RWPE2 (cell line): ENCODE data around the gene EYA2.
"Not testable (repeated sequence)": the region's sequence is repeated elsewhere in the genome, so short reads cannot be mapped to it uniquely, and the experiment has no call there.

Source experiments
- ATAC-seq: fragments of 200-7000 bp; cut with Tn5 transposase; 3 replicates; pipeline ENCODE4 v1.9.1; 2021; ENCODE audit warnings: low read depth
- DNase-seq: peaks from one replicate; pipeline ENCODE4 v3.0.0-alpha.2; 2020; ENCODE audit warnings: low spot score
- H3K27ac ChIP-seq: fragments of 450-650 bp; 2 replicates; pipeline ENCODE4 v1.5.1; 2017; ENCODE audit warnings: mild to moderate bottlenecking; ENCODE audit not compliant: poor library complexity, severe bottlenecking
- H3K27me3 ChIP-seq: fragments of 250-450 bp; sonication (Bioruptor Pico); 2 replicates; pipeline ENCODE4 v1.5.1; 2021; ENCODE audit warnings: mild to moderate bottlenecking, moderate library complexity; ENCODE audit not compliant: insufficient read depth, poor library complexity, severe bottlenecking
- H3K36me3 ChIP-seq: fragments of 250-450 bp; sonication (Bioruptor Pico); 2 replicates; pipeline ENCODE4 v1.5.1; 2020; ENCODE audit warnings: low read depth, mild to moderate bottlenecking, moderate library complexity
- H3K4me1 ChIP-seq: fragments of 250-450 bp; sonication (Bioruptor Pico); 2 replicates; pipeline ENCODE4 v1.5.1; 2021; ENCODE audit warnings: mild to moderate bottlenecking, moderate library complexity; ENCODE audit not compliant: insufficient read depth, poor library complexity, severe bottlenecking
- H3K4me3 ChIP-seq: fragments of 250-450 bp; sonication (Bioruptor Pico); 2 replicates; pipeline ENCODE4 v1.5.1; 2021; ENCODE audit warnings: mild to moderate bottlenecking, moderate library complexity; ENCODE audit not compliant: severe bottlenecking
- H3K9me3 ChIP-seq: fragments of 250-450 bp; sonication (Bioruptor Pico); 2 replicates; pipeline ENCODE4 v1.5.1; 2021; ENCODE audit warnings: mild to moderate bottlenecking, moderate library complexity; ENCODE audit not compliant: severe bottlenecking
- CTCF ChIP-seq: fragments of 450-650 bp; IDR thresholded peaks from one replicate; pipeline ENCODE4 v1.5.1; 2017; ENCODE audit warnings: mild to moderate bottlenecking, moderate library complexity; ENCODE audit not compliant: poor library complexity, severe bottlenecking

The EYA2 gene

GRCh38 chr20:46865824-46866223 is 28.8 kb upstream of the EYA2 start:
- DNase-seq (no peak), ATAC-seq (no peak)
- H3K9me3 ChIP-seq: no peaks in the 10 kb centered on the region
- H3K36me3 ChIP-seq: no peaks in the 10 kb centered on the region
- no peak overlapping the region for H3K4me3 ChIP-seq
- no peak for TF ChIP-seq CTCF
- H3K27ac ChIP-seq: no peak overlapping the region
- H3K4me1 ChIP-seq: no peaks in the 10 kb centered on the region
- peaks cover 10% of the 10 kb centered on the region for H3K27me3 ChIP-seq

GRCh38 chr20:46870041-46870440 is 24.6 kb upstream of the EYA2 start:
- Histone ChIP-seq H3K27me3 (no peaks in the 10 kb centered on the region), H3K36me3 (no peaks in the 10 kb centered on the region), H3K27ac (no peak overlapping the region), H3K9me3 (no peaks in the 10 kb centered on the region), H3K4me1 (no peaks in the 10 kb centered on the region), H3K4me3 (no peak overlapping the region)
- DNase-seq: no peak
- no peak for TF ChIP-seq CTCF
- ATAC-seq: no peak

- no peak for DNase-seq
- TF ChIP-seq CTCF: no peak
- H3K36me3 ChIP-seq: no peaks in the 10 kb centered on the region
- no peaks in the 10 kb centered on the region for H3K4me1 ChIP-seq
- H3K27me3 ChIP-seq: no peaks in the 10 kb centered on the region
- ATAC-seq: peak; percentile 44
- H3K9me3 ChIP-seq: no peaks in the 10 kb centered on the region
- H3K4me3 ChIP-seq: no peak overlapping the region
- no peak overlapping the region for H3K27ac ChIP-seq
Measured at GRCh38 chr20:46872328-46873211, 22.1 kb upstream of the EYA2 start.

- Histone ChIP-seq H3K27ac (no peak overlapping the region), H3K36me3 (no peaks in the 10 kb centered on the region), H3K27me3 (no peaks in the 10 kb centered on the region), H3K9me3 (no peaks in the 10 kb centered on the region), H3K4me1 (no peaks in the 10 kb centered on the region), H3K4me3 (no peak overlapping the region)
- no peak for TF ChIP-seq CTCF
- no peak for ATAC-seq
- no peak for DNase-seq
Measured at GRCh38 chr20:46875059-46875458, 19.6 kb upstream of the EYA2 start.

- H3K4me3 ChIP-seq: no peak overlapping the region
- H3K9me3 ChIP-seq: no peaks in the 10 kb centered on the region
- no peak for ATAC-seq
- H3K27ac ChIP-seq: no peak overlapping the region
- H3K36me3 ChIP-seq: no peaks in the 10 kb centered on the region
- no peaks in the 10 kb centered on the region for H3K4me1 ChIP-seq
- TF ChIP-seq CTCF: no peak
- DNase-seq: no peak
- no peaks in the 10 kb centered on the region for H3K27me3 ChIP-seq
Measured at GRCh38 chr20:46879386-46879785, 15.3 kb upstream of the EYA2 start.

- not testable (repeated sequence) for ATAC-seq, H3K4me3 ChIP-seq, H3K27ac ChIP-seq, H3K27me3 ChIP-seq, H3K4me1 ChIP-seq, H3K36me3 ChIP-seq, H3K9me3 ChIP-seq, DNase-seq
Measured at GRCh38 chr20:46879963-46880362, 14.7 kb upstream of the EYA2 start.
